Fibroblast of lung (primary cell): ENCODE measurements around the gene LOXL4.

Experiments used
- CTCF ChIP-seq, 2 donors: IDR thresholded peaks in 1 of 2; conservative IDR thresholded peaks in 1 of 2; 1 replicate in 1 of 2; 2 replicates in 1 of 2; pipeline ENCODE4 v1.5.1; 2011 to 2012; ENCODE audit warnings: low read length in 2 of 2, control low read depth in 1 of 2, inconsistent platforms in 1 of 2, low read depth in 1 of 2, mild to moderate bottlenecking in 1 of 2
- EZH2 ChIP-seq: IDR thresholded peaks from 2 replicates; pipeline ENCODE4 v1.5.1; 2012; ENCODE audit warnings: low read length, control low read depth, mild to moderate bottlenecking; ENCODE audit errors: missing control alignments

GRCh38 chr10:98209441-98209840 lies 58.6 kb downstream of the LOXL4 start:
- no peak for TF ChIP-seq CTCF (conservative IDR thresholded peaks at IDR 0.05 in 1 of 2, IDR thresholded peaks at IDR 0.05 in 1 of 2; ENCODE audit: low read depth in 1 of 2, low read length in 2 of 2)
- no peak for TF ChIP-seq EZH2
